Small intestine (tissue), 16 donors: Measurements from ENCODE around the gene MBTD1. TPM values are rescaled to one million over a fixed set of nuclear protein-coding genes. Genes with fewer than 3 reads are reported as not detected.
A peak's percentile ranks its signal among the peaks of the same experiment; 100 is the strongest.
"Not testable (repeated sequence)": the region's sequence is repeated elsewhere in the genome, so short reads cannot be mapped to it uniquely, and the experiment has no call there.

Source experiments
- DNase-seq, 2 donors: peaks; one replicate each; pipeline versions ENCODE4 v3.0.0 to v3.0.0-alpha.2; 2013
- FAIRE-seq: peaks from 2 replicates; lab custom pipeline; 2012; peaks lifted over from hg19 to GRCh38; lab: Jason Lieb, UNC
- H3K27ac ChIP-seq, 3 donors: one replicate each; pipeline ENCODE4 v1.5.1; 2013; ENCODE audit warnings: low read length in 2 of 3, mild to moderate bottlenecking in 2 of 3, control low read depth in 1 of 3, inconsistent platforms in 1 of 3, low read depth in 1 of 3, moderate library complexity in 1 of 3
- H3K27me3 ChIP-seq, 3 donors: one replicate each; pipeline ENCODE4 v1.6.1; 2013; ENCODE audit warnings: low read length in 3 of 3, inconsistent platforms in 1 of 3; ENCODE audit not compliant: control insufficient read depth in 3 of 3, insufficient read depth in 3 of 3
- H3K36me3 ChIP-seq, 3 donors: one replicate each; pipeline ENCODE4 v1.6.1; 2013; ENCODE audit warnings: low read length in 3 of 3, inconsistent platforms in 1 of 3, low read depth in 1 of 3, mild to moderate bottlenecking in 1 of 3, moderate library complexity in 1 of 3; ENCODE audit not compliant: control insufficient read depth in 3 of 3, insufficient read depth in 2 of 3
- H3K4me1 ChIP-seq, 3 donors: one replicate each; pipeline ENCODE4 v1.6.1; 2013; ENCODE audit warnings: low read length in 2 of 3, inconsistent platforms in 1 of 3, low read depth in 1 of 3, mild to moderate bottlenecking in 1 of 3, moderate library complexity in 1 of 3; ENCODE audit not compliant: control insufficient read depth in 3 of 3, insufficient read depth in 2 of 3
- H3K4me3 ChIP-seq, 3 donors: one replicate each; pipeline ENCODE4 v1.5.1; 2013; ENCODE audit warnings: low read length in 3 of 3, control low read depth in 1 of 3, inconsistent platforms in 1 of 3, low read depth in 1 of 3, mild to moderate bottlenecking in 1 of 3, moderate library complexity in 1 of 3
- H3K9me3 ChIP-seq, 2 donors: one replicate each; pipeline ENCODE4 v1.6.1; 2013; ENCODE audit warnings: low read depth in 1 of 2, low read length in 1 of 2; ENCODE audit not compliant: control insufficient read depth in 2 of 2, insufficient read depth in 1 of 2
- whole genome bisulfite sequencing, 3 donors: extraction: QIAGEN DNeasy Blood & Tissue Kit; methylation state at CpG; one replicate each; pipeline ENCODE4 v1.1.7; 2013; 5-methylcytosine and 5-hydroxymethylcytosine counted together
- long read RNA-seq, 10 donors: transcript quantifications; one replicate each; lab custom pipeline, GENCODE V29; 2026
- polyA plus RNA-seq, 4 donors: library from polyadenylated mRNA; stranded (reverse) in 3 of 4; unstranded in 1 of 4; fragments of 200-250 nt in 3 of 4; fragments of 120-200 nt in 1 of 4; gene quantifications; one replicate each; pipeline versions ENCODE4 v1.2.1 to v1.2.3, GENCODE V29; 2013
- donor health status: healthy with polysubstance abuse.
- donor health status: control.
- donor health status: control.
- donor health status: Bipolar disorder and iron deficiency.
- donor health status: healthy.

Gene MBTD1
- 10 to 100 TPM in 1 of 4 donors, 1 to 10 TPM in 3; 5.7 to 32.9 (median 7.3) TPM for polyA plus RNA-seq
- long read RNA-seq, donor 1: 0 reads
- long read RNA-seq, donor 2, partial matches to known transcripts: 0 of 12 reads
- long read RNA-seq, donor 2, other reads (novel, unspliced or antisense): 12 of 12 reads
- long read RNA-seq, donor 3, partial matches to known transcripts: 42 of 50 reads
- long read RNA-seq, donor 3, other reads (novel, unspliced or antisense): 8 of 50 reads
- long read RNA-seq, donor 4: 0 reads
- long read RNA-seq, donor 5, partial matches to known transcripts: 8 of 16 reads
- long read RNA-seq, donor 5, other reads (novel, unspliced or antisense): 8 of 16 reads
- long read RNA-seq, donor 6, partial matches to known transcripts: 12 of 39 reads
- long read RNA-seq, donor 6, other reads (novel, unspliced or antisense): 27 of 39 reads
- long read RNA-seq, donor 7, partial matches to known transcripts: 32 of 43 reads
- long read RNA-seq, donor 7, other reads (novel, unspliced or antisense): 11 of 43 reads
- long read RNA-seq, donor 8: 0 reads
- long read RNA-seq, donor 9: 0 reads
- long read RNA-seq, donor 10, partial matches to known transcripts: 22 of 22 reads
- long read RNA-seq, donor 10, other reads (novel, unspliced or antisense): 0 of 22 reads

DNA sequence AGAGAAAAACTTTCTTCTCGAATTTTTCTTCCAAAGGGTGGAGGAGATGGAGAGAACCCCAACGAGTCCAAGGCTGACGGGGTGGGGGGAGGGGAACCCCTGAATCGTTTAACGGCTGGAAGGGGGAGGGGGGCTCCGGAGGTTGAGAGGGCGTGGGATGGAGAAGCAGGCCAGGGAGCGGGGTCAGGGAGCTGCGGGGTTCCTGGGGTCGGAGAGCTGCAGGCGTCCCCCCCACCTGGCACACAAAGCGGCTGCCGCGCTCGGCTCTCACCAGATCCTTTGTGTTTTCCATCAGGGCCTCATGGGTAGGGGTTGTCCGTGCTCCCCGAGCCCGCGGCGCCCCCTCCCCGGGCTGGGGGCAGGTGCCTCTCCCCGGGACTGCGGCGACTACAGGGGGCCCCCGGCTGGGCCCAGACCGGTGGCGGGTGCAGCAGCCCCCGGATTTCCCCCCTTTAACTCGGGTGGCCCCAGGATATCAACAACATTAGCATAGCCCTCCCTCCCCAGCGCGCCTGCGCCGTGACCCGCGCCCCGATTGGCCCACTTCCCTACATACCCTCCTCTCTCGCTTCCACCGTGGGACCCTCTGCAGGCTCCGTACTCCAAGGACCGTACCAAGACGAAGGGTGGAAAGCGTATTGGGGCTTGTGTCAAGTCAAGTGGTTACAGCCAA, at the start of gene MBTD1:
Gene MBTD1, minus strand, starts transcription at position 486 of the 673 bp plus-strand sequence. CDS start 34,888 bp downstream, outside the sequence.
- FAIRE-seq (no peak), DNase-seq (peak; percentile 95 to 98)
- Histone ChIP-seq H3K27me3 (no peaks in the 10 kb centered on the region), H3K27ac (peak within 1 kb of the TSS; percentile 93 to 99 (median 97)), H3K36me3 (peaks cover 0 to 12% (median 0%) of the 10 kb centered on the region in 3 donors), H3K4me3 (peak within 1 kb of the TSS; percentile 75 to 93 (median 79)), H3K4me1 (peaks cover 8 to 22% (median 8%) of the 10 kb centered on the region in 3 donors), H3K9me3 (no peaks in the 10 kb centered on the region)
- WGBS, 3 donors: 0 to 1% (median 1%) methylated on average over 35 to 42 of the region's 42 CpGs

- 89 to 91% (median 91%) methylated on average over 9 of the region's 9 CpGs for WGBS, 3 donors
These were observed 45.3 kb upstream of the MBTD1 start for GRCh38 chr17:51305182-51305581.

GRCh38 chr17:51299859-51300258, 40.0 kb upstream of the MBTD1 start:
- Histone ChIP-seq H3K4me3 (no peak overlapping the region), H3K36me3 (peaks cover 0 to 3% (median 2%) of the 10 kb centered on the region in 3 donors), H3K27me3 (no peaks in the 10 kb centered on the region), H3K9me3 (no peaks in the 10 kb centered on the region), H3K27ac (no peak overlapping the region), H3K4me1 (no peaks in the 10 kb centered on the region)
- no peak for FAIRE-seq
- no peak for DNase-seq
- 95 to 98% (median 95%) methylated on average over 4 of the region's 4 CpGs for WGBS, 3 donors

More at GRCh38 chr17:51305182-51305581, 45.3 kb upstream of the MBTD1 start:
- no peak overlapping the region for H3K27ac ChIP-seq
- peaks cover 0 to 5% of the 10 kb centered on the region in 2 donors for H3K9me3 ChIP-seq
- H3K36me3 ChIP-seq: no peaks in the 10 kb centered on the region
- H3K27me3 ChIP-seq: no peaks in the 10 kb centered on the region
- FAIRE-seq (no peak), DNase-seq (no peak)
- no peak overlapping the region for H3K4me3 ChIP-seq
- no peaks in the 10 kb centered on the region for H3K4me1 ChIP-seq

- Histone ChIP-seq H3K27me3 (no peaks in the 10 kb centered on the region), H3K4me3 (no peak overlapping the region), H3K36me3 (peaks cover 0 to 3% (median 2%) of the 10 kb centered on the region in 3 donors), H3K4me1 (no peaks in the 10 kb centered on the region), H3K9me3 (no peaks in the 10 kb centered on the region), H3K27ac (no peak overlapping the region)
- DNase-seq (peak; percentile 33 to 34), FAIRE-seq (no peak)
- 58 to 74% (median 59%) methylated on average over 10 of the region's 10 CpGs for WGBS, 3 donors
These were observed 38.9 kb upstream of the MBTD1 start for GRCh38 chr17:51298508-51299371.

DNA sequence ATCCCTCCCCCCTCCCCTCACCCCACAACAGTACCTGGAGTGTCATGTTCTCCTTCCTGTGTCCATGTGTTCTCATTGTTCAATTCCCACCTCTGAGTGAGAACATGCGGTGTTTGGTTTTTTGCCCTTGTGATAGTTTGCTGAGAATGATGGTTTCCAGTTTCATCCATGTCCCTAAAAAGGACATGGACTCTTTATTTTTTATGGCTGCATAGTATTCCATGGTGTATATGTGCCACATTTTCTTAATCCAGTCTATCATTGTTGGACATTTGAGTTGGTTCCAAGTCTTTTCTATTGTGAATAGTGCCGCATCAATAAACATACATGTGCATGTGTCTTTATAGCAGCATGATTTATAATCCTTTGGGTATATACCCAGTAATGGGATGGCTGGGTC, 34.5 kb upstream of the MBTD1 start:
- not testable (repeated sequence) for H3K36me3 ChIP-seq

GRCh38 chr17:51289696-51290111, 29.9 kb upstream of the MBTD1 start:
- Histone ChIP-seq H3K4me1 (no peaks in the 10 kb centered on the region), H3K4me3 (no peak overlapping the region), H3K9me3 (no peaks in the 10 kb centered on the region), H3K36me3 (peaks cover 8 to 18% (median 17%) of the 10 kb centered on the region in 3 donors), H3K27ac (no peak overlapping the region), H3K27me3 (no peaks in the 10 kb centered on the region)
- DNase-seq (no peak), FAIRE-seq (no peak)
- 81 to 95% (median 89%) methylated on average over 2 of the region's 2 CpGs for WGBS, 3 donors

More for the DNA sequence above, 34.5 kb upstream of the MBTD1 start:
- not testable (repeated sequence) for H3K4me3 ChIP-seq, H3K27me3 ChIP-seq, DNase-seq, H3K27ac ChIP-seq, H3K9me3 ChIP-seq, H3K4me1 ChIP-seq, FAIRE-seq
- WGBS, 3 donors: 96 to 100% (median 98%) methylated on average over 2 of the region's 2 CpGs

DNA sequence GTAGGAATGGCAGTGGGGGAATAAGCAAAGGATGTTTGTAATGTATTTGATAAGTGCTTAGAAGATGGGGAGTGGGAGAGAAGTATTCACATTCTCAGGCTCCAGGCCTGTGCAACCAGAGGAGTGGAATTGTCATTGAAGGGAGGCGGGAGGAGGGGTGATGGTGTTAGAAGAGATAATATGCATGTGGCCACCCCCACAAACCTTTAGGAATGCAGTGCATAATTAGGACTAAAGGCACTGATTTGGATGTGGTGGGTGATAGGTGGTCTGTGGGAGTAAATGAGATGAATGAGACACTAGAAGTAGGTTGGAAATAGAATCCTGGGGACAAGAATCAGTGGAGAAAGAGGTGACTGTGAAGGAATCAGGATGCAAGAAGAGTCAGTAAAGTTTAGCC, 27.6 kb upstream of the MBTD1 start:
- peaks cover 8 to 23% (median 18%) of the 10 kb centered on the region in 3 donors for H3K36me3 ChIP-seq
- FAIRE-seq (no peak), DNase-seq (no peak)
- no peaks in the 10 kb centered on the region for H3K27me3 ChIP-seq
- no peaks in the 10 kb centered on the region for H3K4me1 ChIP-seq
- 96 to 100% (median 100%) methylated on average over 1 of the region's 1 CpG for WGBS, 3 donors
- no peak overlapping the region for H3K4me3 ChIP-seq
- H3K9me3 ChIP-seq: no peaks in the 10 kb centered on the region
- H3K27ac ChIP-seq: no peak overlapping the region
